GM23248 (cell line): Measurements from ENCODE around the gene PRSS2.

Experiments used
- EZH2 ChIP-seq: fragments of 200-600 bp; sonication (generic); IDR thresholded peaks from 2 replicates; pipeline ENCODE4 v1.6.1; 2018; ENCODE audit warnings: antibody characterized with exemption, mild to moderate bottlenecking; ENCODE audit not compliant: insufficient read depth, poor library complexity, severe bottlenecking
- EZH2phosphoT487 ChIP-seq: fragments of 200-600 bp; sonication (generic); IDR thresholded peaks from 2 replicates; pipeline ENCODE4 v1.6.1; 2018; ENCODE audit warnings: antibody characterized with exemption, moderate library complexity, mild to moderate bottlenecking, low read depth; ENCODE audit not compliant: insufficient read depth

- no peak for TF ChIP-seq EZH2phosphoT487
- no peak for TF ChIP-seq EZH2
These were observed 2.5 kb downstream of the PRSS2 start for GRCh38 chr7:142773230-142773629.
